HG03521 (cell line): ENCODE data around the gene CABP7.

Source experiments
- ATAC-seq: cut with Tn5 transposase; IDR thresholded peaks from one replicate; pipeline ENCODE4 v1.9.1; 2021; ENCODE audit warnings: mild to moderate bottlenecking, moderate library complexity; ENCODE audit not compliant: unreplicated experiment

CABP7 gene

GRCh38 chr22:29702000-29702930 is 17.5 kb upstream of the CABP7 start:
- ATAC-seq, result no peak

GRCh38 chr22:29702931-29703501 is 16.8 kb upstream of the CABP7 start:
- ATAC-seq, result no peak

- no peak for ATAC-seq
These were observed 16.1 kb upstream of the CABP7 start for GRCh38 chr22:29703569-29704195.

- no peak for ATAC-seq
These were observed 15.1 kb upstream of the CABP7 start for GRCh38 chr22:29704528-29705285.

GRCh38 chr22:29705651-29706050 is 14.2 kb upstream of the CABP7 start:
- no peak for ATAC-seq

GRCh38 chr22:29706486-29706885 is 13.3 kb upstream of the CABP7 start:
- no peak for ATAC-seq

- no peak for ATAC-seq
These were observed 12.8 kb upstream of the CABP7 start for GRCh38 chr22:29707010-29707409.

- ATAC-seq, result no peak
These were observed 12.3 kb upstream of the CABP7 start for GRCh38 chr22:29707471-29707870.

GRCh38 chr22:29710193-29710592 is 9.6 kb upstream of the CABP7 start:
- ATAC-seq, result no peak

- no peak for ATAC-seq
These were observed 8.7 kb upstream of the CABP7 start for GRCh38 chr22:29710922-29711593.

- ATAC-seq, result no peak
These were observed 7.7 kb upstream of the CABP7 start for GRCh38 chr22:29712119-29712518.

- ATAC-seq, result no peak
These were observed 6.6 kb upstream of the CABP7 start for GRCh38 chr22:29713156-29713727.

- ATAC-seq, result no peak
These were observed 4.6 kb upstream of the CABP7 start for GRCh38 chr22:29715240-29715639.

GRCh38 chr22:29715705-29716104 is 4.1 kb upstream of the CABP7 start:
- ATAC-seq, result no peak

GRCh38 chr22:29716814-29717545 is 2.8 kb upstream of the CABP7 start:
- ATAC-seq, result no peak

GRCh38 chr22:29717789-29718188 is 2.0 kb upstream of the CABP7 start:
- no peak for ATAC-seq

- ATAC-seq, result no peak
These were observed 579 bp upstream of the CABP7 start for GRCh38 chr22:29718949-29719898.

- ATAC-seq, result no peak
These were observed 1.1 kb downstream of the CABP7 start for GRCh38 chr22:29720811-29721323.
